ENCODE data around the gene MRPL39.
A peak's percentile ranks its signal among the peaks of the same experiment; 100 is the strongest.

Gene MRPL39

DNA sequence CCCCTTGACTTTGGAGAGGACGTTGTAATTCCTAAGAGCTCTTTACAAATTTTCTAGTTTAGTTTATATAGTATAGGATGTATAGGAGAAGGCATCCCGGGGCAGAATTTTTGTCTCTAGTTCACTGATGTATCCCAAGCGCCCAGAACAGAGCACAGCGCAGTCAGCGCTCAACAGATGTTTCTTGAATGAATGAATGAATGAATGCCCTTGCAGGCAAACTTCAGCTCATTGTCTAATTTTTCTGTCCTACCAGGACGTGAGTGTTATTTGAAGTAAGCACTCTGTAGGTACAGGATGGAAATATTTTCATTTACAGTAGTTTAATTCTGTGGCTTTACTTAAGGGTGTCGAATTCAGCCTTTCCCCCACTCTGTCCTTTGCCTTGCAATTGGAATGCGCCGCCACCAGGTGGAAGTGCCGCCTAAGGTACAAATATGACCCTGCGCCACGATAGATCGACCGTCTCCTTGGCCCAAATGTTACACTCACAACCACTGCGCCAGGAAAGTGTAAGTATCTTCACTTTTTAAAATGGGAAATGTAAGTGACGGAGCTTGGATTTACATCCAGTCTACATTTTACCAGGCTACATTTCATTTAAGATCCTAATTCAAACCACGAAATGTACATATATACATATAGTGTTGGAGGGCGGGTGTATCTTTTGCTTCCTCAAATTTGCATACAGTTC lies 910 bp upstream of the MRPL39 start:
- DNase-seq = peak; percentile 74

DNA sequence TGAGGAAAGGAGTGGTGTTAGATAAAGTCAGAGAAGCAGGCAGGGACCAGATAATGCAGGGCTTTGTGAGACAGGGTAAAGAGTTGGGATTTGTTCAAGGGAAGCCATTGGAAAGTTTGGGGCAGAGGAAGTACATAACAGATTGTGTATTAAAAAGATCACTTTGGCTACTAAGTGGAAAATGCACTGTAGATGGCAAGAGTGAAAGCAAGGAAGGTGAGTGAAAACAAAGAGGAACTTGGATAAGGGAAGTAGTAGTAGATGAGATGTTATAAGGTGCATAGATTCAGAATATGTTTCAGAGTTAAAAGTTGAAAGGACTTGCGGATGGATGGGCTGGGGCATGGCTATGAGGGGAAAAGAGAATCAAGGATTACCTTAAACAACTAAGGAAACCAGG lies 17.4 kb downstream of the MRPL39 start:
- no peak for DNase-seq

DNA sequence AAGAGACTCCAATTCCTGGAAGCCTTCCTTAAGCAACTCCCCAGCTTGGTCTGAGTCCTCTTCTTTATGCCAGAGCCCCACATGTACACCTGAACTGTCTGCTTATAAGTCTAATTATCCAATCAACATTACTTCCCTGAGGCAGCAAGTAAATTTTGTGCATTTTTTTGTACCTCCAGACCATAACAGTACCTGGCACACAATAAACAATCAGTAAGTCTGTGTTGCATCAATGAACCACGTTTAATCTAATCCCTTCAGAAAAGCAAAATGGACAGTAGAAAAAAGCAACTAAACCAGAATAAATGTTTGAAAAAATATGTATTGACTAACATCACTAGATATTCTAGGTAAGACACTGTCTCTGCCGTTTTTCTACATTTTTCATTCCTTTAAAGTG lies 20.5 kb downstream of the MRPL39 start:
- no peak for DNase-seq

DNA sequence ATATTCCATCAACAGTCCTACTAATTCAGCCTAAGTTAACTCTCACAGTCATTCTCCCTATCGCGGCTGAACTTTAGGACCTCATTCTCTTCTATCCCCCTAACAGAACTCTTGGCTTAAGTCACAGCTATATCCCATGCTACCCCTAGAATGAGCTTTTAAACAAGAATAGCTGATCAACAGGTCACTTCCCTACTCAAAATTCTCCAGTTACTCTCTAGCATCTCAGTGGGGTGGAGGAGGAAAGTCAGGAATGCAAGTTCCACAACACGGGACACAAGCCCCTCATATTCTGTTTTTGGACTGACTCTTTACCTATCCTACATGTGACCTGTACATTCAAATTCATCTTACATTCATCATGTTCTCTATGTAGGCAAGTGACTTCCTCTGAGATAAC lies 21.0 kb downstream of the MRPL39 start:
- DNase-seq = no peak

DNA sequence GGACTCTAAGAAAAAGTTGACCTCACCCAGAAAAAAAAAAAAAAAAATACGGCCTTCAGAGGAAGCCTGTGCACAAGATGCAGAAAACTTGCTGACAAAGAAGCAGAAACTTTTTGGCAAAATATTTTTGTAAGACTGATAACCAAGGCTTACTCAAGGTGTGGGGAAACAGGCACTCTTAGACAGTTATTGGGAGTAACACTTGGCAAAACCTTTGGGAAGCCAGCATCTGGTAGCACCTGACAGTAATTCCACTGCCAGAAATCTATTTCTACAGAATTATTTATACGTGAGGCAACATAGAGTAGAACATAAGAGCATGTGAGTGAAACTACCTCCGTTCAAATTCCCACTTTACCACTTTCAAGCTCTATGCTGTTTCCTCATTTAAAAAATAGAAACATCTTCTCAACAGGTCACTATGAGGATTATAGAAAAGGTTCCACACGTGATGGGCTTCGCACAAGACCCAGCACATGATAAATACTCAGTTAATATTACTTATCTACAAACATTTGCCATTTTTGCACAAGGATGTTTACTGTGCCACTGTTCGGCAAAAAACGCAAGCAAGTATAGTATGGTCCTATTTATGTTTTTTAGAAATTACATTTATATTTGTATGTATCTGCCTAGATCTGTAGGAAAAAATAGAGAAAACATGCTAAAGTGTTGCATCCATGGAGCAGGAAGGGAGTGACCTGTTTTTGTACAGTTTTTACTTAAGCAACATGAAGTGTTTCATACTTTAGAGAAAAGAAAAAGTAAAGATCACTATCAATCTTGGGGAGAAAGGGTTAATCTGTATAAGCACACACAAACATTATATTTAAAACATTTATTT lies 22.2 kb downstream of the MRPL39 start:
- DNase-seq = no peak

DNA sequence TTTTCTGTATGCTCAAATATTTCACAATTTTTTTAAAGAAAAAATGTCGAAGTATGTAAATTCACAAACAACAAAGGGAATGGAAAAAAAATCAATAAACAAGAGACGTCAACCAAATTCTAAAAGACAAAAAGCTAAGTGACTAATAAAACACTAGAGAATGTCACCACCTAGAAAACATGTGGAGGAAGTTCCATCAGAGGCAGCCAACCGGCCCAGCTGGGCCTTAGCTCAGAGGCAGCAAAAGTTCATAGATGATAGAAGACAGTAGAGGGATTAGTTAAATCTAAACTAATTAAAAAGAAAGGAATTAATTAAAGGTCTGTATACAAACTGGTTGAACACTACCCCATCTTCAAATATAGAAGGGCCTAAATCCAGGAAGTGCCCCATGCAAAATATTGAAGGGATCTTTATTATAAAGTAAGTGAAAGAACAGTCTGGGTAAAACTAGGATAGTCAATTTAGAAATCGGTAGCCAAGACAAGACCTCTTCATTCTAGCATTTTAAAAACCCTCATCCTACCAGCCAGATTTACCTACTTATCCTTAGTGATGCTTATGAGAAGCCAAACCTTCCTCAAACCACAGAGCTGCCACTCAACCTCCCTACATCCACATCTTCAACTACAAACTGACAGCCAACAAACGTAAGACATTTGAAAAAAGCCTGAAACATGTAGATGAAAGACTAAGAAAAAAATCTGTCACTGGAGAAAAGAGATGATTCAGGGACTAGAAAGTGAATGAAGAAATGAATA lies 23.7 kb downstream of the MRPL39 start:
- no peak for DNase-seq

DNA sequence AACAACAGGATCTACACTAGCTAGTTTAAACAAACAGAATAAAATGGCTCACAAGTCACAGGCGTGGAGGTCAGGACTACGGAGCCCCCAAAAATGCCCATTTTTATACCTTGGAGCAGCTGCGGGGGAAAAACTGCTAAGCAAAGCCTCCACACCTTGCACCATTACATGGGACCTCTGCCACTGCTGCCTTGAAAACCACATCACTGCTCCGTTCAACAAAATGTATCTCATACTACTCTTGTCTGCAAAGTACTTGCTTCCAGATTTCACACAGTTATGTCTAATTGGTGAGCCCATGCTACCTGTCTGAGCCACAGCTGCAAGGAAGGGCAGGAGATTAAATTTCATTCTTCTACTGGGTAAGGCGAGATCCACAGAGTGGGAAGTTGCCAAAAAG lies 24.4 kb downstream of the MRPL39 start:
- DNase-seq = no peak

DNA sequence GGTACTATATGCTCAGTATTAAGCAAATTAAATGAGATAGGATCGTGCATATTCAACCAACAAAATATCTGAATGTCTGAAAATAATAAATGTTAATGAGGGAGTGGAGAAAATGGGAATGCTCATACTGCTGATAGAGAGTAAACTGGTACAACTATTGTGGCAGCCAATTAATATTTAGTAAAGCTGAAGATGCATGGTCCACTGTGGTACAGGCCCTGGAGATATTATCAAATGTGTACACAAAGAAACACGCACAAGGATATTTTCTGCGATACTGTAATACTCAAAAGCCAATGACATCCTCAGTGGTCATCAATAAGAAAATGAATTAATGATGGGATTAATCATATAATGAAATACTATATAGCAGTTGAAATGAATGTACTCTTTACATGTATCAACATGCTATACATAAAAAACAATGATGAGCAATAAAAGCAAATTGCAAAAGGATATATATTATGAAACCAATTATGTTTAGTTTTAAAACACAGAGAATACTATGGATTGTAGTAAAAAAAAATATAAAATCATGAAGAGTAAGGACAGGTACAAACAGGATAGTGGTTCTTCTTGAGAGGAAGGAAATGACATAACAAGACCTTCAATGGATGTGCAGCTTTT lies 25.0 kb downstream of the MRPL39 start:
- DNase-seq = no peak

DNA sequence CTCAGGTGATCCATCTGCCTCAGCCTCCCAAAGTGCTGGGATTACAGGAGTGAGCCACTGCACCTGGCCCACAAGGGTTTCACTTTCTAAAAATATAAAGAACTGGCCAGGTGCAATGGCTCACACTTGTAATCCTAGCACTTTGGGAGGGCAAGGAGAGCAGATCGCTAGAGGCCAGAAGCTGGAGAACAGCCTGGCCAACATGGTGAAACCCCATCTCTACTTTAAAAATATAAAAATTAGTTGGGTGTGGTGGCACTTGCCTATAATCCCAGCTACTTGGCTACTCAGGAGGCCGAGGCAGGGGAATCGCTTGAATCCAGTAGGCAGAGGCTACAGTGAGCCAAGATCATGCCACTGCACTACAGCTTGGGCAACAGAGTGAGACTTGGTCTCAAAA lies 25.7 kb downstream of the MRPL39 start:
- DNase-seq = no peak

DNA sequence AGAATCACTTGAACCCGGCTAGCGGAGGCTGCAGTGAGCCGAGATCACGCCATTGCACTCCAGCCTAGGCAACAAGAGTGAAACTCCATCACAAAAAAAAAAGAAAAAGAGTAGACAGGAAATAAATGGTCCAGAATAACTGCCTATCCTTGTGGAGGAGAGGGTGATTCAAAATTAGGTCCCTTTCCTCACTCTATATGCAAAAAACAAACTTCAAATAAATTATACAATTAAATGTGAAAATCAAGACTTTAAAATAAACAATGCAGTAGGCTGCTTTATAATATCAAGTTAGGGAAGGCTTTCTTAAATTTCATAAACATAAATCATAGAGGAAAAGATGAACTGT lies 26.4 kb downstream of the MRPL39 start:
- no peak for DNase-seq

DNA sequence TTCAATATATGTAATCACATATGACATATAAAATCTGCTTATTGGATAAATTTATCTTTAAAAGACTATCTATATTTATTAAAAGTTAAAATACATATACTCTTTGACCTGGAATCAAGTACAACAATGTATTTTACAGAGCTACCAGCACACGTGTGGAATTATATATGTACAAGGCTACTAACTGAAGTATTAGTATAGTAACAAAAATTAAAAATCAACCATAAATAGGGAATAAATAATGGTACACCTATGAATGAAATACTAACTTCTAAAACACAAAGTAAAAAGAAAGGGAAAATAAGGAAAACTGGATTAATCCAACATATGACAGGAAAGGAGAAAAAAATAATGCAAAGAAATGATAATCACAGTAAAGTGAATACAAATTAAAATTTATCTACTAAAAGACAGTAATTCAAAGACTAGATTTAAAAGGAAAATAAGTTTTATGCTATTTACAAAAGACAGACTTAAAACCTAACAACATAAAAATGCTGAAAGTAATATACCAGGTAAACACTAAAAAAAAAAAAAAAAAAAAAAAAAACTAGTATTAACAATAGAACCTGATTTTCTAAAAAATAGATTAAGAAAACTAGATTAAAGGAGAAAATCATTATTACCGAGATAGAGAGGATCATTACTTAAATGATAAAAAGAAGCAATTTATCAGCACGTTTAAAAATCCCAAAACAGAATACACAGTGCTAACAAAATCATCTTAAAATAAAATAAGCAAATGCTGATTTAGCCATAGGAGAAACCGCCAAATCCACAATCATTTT lies 27.9 kb downstream of the MRPL39 start:
- DNase-seq = no peak

DNA sequence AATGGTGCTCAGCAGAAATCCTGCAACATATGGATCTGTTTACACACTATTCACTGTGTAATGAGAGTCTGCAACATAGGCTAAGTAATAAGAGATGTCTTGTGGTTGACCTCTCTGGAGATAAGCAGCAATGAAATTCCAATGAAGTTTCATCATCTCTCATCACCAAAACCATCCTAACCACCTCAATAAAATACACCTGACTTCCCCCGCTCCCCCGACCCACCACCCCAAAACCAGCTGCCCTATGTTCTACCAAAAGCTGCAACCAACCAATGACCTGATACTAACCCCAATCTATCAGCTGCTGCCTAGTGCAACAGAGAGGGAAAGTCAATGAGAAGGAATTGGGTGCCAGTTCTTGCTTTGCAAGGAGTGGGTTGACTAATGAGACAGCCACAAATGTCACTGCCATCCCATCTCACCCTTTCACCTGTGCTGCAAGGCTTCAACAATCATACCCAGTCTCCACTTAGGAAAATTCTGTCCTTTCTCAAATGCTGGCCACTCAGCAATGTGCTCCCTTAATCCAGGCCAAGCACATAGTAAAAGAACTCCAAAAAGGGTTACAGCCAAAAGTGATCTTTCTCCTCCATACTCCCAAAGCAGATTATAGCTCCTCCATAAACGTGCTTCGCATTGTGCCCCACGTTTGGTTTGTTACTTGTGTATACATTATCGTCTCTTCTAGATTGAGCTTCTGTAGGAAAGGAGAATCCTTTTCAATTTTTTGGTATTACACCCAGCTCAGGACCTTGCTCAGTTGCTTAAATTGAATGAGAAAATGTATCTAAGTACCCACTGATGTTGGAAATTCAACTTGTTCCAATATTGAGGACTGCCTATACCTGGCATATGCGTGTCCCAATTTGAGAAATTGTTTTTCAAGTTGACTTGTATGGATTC lies 29.0 kb downstream of the MRPL39 start:
- DNase-seq = no peak

DNA sequence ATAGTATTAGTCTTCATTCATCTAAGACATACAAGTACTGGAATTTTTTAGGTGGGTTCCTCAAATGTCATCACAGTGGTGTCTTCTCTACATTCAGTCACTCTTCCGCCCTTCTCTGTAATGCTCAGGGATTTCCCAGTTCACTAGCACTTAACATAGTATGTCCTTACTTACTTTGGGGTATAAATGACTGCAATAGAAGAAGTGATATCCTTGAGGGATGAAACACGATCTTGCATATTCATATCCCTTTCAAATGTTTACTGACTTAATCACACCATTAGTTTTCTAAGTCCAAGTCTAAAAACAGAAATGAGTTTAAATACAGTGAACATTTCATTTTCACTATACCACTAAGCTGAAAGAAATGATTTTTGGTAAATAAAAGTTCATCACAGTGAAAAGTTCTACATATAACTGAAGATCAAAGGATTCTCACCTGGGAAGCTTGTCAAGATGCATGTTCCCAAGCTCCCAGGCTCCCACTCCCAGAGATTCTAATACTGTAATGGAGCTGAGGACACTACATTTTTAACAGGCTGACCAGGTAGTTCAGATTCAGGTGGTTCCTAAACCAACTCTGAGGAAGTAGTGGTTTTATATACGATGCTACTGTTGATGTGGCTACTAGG lies 29.7 kb downstream of the MRPL39 start:
- DNase-seq = no peak

DNA sequence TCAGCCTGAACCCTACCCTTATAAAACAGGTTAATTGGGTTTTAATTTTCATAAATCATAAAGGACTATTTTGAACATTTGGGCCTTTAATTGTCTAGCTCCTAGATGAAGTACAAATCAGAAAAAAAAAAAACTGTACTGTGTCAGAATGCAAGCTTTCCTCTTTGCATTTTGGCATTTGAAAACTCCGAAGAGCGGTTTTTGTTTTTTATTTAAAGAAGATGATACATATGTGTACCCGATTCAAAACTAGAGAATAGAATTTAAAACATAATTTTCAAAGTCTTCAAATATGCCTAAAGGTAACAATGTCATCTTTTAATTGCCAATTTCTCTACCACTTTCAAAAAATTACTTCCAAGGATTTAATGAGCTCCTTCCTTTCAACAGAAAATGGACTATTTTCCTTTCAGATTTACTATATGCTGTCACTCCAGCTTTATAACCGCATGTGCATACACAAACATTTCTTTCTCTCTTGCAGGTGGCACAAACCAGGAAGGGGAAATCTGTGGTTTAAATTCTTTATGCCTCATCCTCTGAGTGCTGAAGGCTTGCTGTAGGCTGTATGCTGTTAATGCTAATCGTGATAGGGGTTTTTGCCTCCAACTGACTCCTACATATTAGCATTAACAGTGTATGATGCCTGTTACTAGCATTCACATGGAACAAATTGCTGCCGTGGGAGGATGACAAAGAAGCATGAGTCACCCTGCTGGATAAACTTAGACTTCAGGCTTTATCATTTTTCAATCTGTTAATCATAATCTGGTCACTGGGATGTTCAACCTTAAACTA lies 33.7 kb downstream of the MRPL39 start:
- peak; percentile 68 for DNase-seq

DNA sequence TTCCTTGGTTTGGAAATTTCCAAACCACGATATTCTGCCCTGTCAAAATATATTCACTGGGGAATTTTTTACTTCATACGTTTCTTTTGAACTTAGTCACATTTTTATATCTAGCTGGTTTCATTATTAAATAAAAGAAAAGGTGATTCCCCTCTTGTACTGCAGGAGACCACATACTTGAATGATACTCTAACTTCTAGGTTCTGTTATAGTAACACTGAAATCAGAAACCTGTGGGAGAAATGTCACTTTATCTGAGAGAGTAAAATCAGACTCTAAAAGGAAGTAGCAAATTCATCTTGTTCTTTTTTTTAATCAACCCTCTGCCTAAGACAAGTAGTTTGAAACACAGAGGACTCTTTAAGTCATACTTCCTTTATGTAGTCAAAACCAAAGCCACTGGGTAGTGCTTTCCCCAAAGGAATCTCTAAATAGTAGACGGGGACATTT lies 34.4 kb downstream of the MRPL39 start:
- DNase-seq = peak; percentile 50

DNA sequence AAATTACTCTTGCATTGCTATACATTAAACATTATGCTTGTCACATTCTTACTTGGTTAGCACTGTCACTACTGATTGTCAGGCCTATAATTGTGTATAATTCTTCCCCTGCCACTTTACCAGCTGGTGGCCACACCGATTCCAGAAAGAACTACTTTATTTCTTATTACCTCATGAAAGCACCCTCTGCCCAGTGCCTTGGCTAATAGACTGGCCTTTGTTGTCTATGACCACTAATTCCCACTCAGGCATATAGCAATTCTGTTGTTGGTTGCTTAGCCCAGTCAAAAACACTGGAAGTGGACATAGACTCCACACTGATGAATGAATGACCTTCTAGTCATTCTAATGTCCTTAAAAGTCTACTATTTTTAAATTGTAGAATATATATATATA lies 35.6 kb downstream of the MRPL39 start:
- DNase-seq = no peak

DNA sequence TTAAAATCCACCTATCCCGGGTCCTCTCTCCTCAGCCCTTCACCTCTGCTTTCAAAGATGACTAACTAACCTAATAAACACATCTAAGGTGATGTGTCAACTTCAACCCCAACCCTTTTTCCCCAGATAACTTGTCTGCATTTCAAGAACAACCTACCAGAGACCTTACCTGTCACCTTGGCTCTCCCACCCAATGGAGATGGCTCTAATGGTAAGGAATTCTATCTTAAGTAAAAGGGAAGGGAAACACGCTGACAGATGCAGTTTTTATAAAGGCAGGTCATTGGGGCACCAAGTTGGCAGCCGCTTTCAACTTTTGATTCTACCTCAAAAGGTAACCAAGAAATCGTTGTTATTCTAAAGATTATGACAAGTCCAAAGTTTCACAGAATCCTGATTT lies 37.6 kb downstream of the MRPL39 start:
- no peak for DNase-seq

DNA sequence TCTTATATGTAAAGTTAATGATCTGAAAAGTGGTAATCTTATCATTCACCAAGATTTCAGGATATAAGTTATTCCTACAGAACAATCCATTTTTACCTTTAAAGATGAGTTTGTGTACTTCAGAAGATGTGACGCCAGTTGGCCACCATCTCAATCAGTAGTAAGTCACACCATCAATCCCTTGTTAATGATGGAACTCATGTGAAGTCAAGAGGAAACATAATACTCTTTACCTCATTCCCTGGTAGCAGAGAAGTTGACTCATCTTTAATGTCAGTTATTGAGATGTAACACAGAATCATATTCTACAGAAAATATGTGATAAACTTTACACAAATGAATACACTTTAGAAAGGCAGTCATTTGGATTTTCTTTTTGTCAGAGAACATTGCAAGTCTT lies 38.2 kb downstream of the MRPL39 start:
- no peak for DNase-seq

DNA sequence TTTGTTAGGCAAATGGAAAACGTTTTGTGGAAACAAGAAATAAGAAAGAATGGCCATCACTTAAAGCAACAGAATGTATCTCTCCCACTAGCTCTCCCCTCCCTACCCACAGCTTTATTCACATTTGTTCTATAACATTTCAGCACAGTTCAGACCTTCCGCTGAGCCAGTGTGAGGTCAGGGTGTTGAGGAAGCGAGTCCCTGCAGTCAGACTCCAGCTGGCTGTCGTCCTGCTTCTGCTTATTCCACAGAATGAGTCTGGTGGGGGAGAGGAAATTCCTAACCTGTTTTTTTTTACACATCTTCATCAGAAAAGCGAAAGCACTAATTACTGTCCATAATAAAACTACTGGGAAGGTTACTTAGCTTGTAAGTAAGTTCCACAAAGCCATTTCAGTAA lies 39.0 kb downstream of the MRPL39 start:
- DNase-seq = no peak

DNA sequence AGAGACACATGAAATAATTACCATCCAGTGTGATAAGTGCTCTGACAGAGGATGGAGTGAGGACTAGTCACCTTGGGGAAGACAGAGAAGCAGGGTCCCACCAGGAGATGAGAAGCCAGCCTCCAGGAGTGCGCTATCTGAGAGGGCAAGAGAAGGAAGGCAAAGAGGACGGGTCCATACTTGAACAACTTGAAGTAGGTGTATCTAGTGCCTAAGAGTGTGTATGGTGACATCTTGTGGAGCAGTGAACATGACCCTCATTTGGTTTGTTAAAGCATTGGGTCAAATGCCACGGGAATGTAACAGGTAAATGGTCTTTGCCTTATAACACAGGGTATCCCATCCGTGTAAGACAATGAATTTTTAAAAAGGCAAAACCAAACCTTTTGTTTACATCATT lies 39.8 kb downstream of the MRPL39 start:
- DNase-seq = no peak
